K562 (cell line): Measurements from ENCODE around the gene MED28.

Experiments
- BRCA1 ChIP-seq, 2 experiments: fragments of 450-650 bp in 1 of 2; sonication (generic) in 1 of 2; formaldehyde crosslinking in 1 of 2; IDR thresholded peaks; 2 replicates each; pipeline versions ENCODE4 v1.5.0 to v1.6.1; 2017 to 2020; ENCODE audit warnings: mild to moderate bottlenecking in 1 of 2, missing genetic modification reagents in 1 of 2
- WHSC1 ChIP-seq: IDR thresholded peaks from one replicate; pipeline ENCODE4 v1.6.1; 2012; ENCODE audit warnings: low read length, control low read depth, inconsistent platforms
- ZNF121 ChIP-seq: sonication (generic); formaldehyde crosslinking; conservative IDR thresholded peaks from 2 replicates; pipeline ENCODE4 v1.8.0; 2022; ENCODE audit warnings: missing genetic modification reagents
- ZNF589 ChIP-seq: fragments of 200-800 bp; sonication (Bioruptor generic); IDR thresholded peaks from 2 replicates; pipeline ENCODE4 v1.6.1; 2016; ENCODE audit warnings: low read depth, missing genetic modification characterization, missing compliant biosample characterization
- TF ChIP-seq, protein P1 (sequence below), 3 experiments: IDR thresholded peaks in 2 of 3; conservative IDR thresholded peaks in 1 of 3; 2 replicates each; pipeline ENCODE4 v1.5.1; 2011 to 2012; ENCODE audit warnings: low read length in 3 of 3, mild to moderate bottlenecking in 3 of 3, control low read depth in 2 of 3, improper control_type of control experiment in 1 of 3, inconsistent platforms in 1 of 3, low read depth in 1 of 3, mixed read lengths in 1 of 3, moderate library complexity in 1 of 3; ENCODE audit not compliant: insufficient read depth in 2 of 3

DNA sequence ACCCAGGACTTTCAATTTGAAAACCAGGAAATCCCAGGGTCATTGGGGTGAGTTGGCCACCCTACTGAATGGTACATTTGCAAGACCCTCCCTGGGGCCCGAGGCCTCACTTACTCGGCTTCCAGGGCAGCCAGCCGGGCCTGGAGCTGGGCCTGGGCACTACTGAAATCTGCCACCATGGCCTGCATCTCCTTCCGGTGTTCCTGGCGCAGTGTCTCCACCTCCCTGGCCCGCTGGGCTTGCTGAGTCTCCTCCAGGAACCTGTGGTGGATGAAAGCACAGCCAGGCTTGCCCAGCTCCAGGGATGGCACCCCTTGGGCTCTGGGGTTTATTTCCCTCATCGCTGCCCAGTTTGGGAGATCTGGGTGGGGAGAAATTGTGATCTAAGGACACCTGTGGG is 24.7 kb downstream of the MED28 start:
- no peak for TF ChIP-seq ZNF121 (CRISPR knock-in tag)
- TF ChIP-seq BRCA1 (IDR thresholded peaks at IDR 0.05) = no peak
- no peak for TF ChIP-seq BRCA1 (CRISPR knock-in tag; IDR thresholded peaks at IDR 0.05)
- no peak for TF ChIP-seq ZNF589 (CRISPR knock-in tag)
- TF ChIP-seq, protein P1, sequence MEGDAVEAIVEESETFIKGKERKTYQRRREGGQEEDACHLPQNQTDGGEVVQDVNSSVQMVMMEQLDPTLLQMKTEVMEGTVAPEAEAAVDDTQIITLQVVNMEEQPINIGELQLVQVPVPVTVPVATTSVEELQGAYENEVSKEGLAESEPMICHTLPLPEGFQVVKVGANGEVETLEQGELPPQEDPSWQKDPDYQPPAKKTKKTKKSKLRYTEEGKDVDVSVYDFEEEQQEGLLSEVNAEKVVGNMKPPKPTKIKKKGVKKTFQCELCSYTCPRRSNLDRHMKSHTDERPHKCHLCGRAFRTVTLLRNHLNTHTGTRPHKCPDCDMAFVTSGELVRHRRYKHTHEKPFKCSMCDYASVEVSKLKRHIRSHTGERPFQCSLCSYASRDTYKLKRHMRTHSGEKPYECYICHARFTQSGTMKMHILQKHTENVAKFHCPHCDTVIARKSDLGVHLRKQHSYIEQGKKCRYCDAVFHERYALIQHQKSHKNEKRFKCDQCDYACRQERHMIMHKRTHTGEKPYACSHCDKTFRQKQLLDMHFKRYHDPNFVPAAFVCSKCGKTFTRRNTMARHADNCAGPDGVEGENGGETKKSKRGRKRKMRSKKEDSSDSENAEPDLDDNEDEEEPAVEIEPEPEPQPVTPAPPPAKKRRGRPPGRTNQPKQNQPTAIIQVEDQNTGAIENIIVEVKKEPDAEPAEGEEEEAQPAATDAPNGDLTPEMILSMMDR (IDR thresholded peaks at IDR 0.05 in 2 of 3, conservative IDR thresholded peaks at IDR 0.05 in 1 of 3; ENCODE audit: insufficient read depth in 2 of 3, low read depth in 1 of 3, low read length in 3 of 3) = no peak
- no peak for TF ChIP-seq WHSC1
